ENCODE results near the gene RAB24.

The RAB24 gene

GRCh38 chr5:177339107-177339638, 35.7 kb upstream of the RAB24 start:
- H3K4me2 ChIP-seq (ENCODE audit: low read length), result no peak overlapping the region
- H3K27me3 ChIP-seq (ENCODE audit: control insufficient read depth, insufficient read depth, low read length), result no peaks in the 10 kb centered on the region
- peaks cover 47% of the 10 kb centered on the region for H3K36me3 ChIP-seq (ENCODE audit: insufficient read depth, low read length)
- no peak overlapping the region for H3K4me3 ChIP-seq (ENCODE audit: low read length)
- no peak overlapping the region for H3K9ac ChIP-seq (ENCODE audit: low read depth, low read length)
- H3K4me1 ChIP-seq (ENCODE audit: control insufficient read depth, insufficient read depth, low read length), result no peaks in the 10 kb centered on the region
- H3K9me3 ChIP-seq (replicated peaks; ENCODE audit: low read length), result no peaks in the 10 kb centered on the region

GRCh38 chr5:177338251-177339106, 35.0 kb upstream of the RAB24 start:
- H3K36me3 ChIP-seq (ENCODE audit: insufficient read depth, low read length), result peaks cover 52% of the 10 kb centered on the region
- no peaks in the 10 kb centered on the region for H3K27me3 ChIP-seq (ENCODE audit: control insufficient read depth, insufficient read depth, low read length)
- H3K9me3 ChIP-seq (replicated peaks; ENCODE audit: low read length), result no peaks in the 10 kb centered on the region
- no peak overlapping the region for H3K4me3 ChIP-seq (ENCODE audit: low read length)
- no peak overlapping the region for H3K9ac ChIP-seq (ENCODE audit: low read depth, low read length)
- H3K4me1 ChIP-seq (ENCODE audit: control insufficient read depth, insufficient read depth, low read length), result no peaks in the 10 kb centered on the region
- H3K4me2 ChIP-seq (ENCODE audit: low read length), result no peak overlapping the region

GRCh38 chr5:177336603-177337494, 33.3 kb upstream of the RAB24 start:
- Histone ChIP-seq H3K9me3 (replicated peaks; ENCODE audit: low read length) (no peaks in the 10 kb centered on the region), H3K4me1 (ENCODE audit: control insufficient read depth, insufficient read depth, low read length) (no peaks in the 10 kb centered on the region)

GRCh38 chr5:177336112-177336511, 32.6 kb upstream of the RAB24 start:
- H3K4me2 ChIP-seq (ENCODE audit: low read length), result no peak overlapping the region
- no peak overlapping the region for H3K4me3 ChIP-seq (ENCODE audit: low read length)
- peaks cover 65% of the 10 kb centered on the region for H3K36me3 ChIP-seq (ENCODE audit: insufficient read depth, low read length)

More at GRCh38 chr5:177336603-177337494, 33.3 kb upstream of the RAB24 start:
- Histone ChIP-seq H3K36me3 (ENCODE audit: insufficient read depth, low read length) (peaks cover 63% of the 10 kb centered on the region), H3K9ac (ENCODE audit: low read depth, low read length) (no peak overlapping the region), H3K4me3 (ENCODE audit: low read length) (no peak overlapping the region), H3K27me3 (ENCODE audit: control insufficient read depth, insufficient read depth, low read length) (no peaks in the 10 kb centered on the region), H3K4me2 (ENCODE audit: low read length) (no peak overlapping the region)

GRCh38 chr5:177335701-177336065, 32.2 kb upstream of the RAB24 start:
- Histone ChIP-seq H3K27me3 (ENCODE audit: control insufficient read depth, insufficient read depth, low read length) (no peaks in the 10 kb centered on the region), H3K9me3 (replicated peaks; ENCODE audit: low read length) (no peaks in the 10 kb centered on the region), H3K4me3 (ENCODE audit: low read length) (no peak overlapping the region), H3K9ac (ENCODE audit: low read depth, low read length) (no peak overlapping the region), H3K4me1 (ENCODE audit: control insufficient read depth, insufficient read depth, low read length) (no peaks in the 10 kb centered on the region), H3K4me2 (ENCODE audit: low read length) (no peak overlapping the region), H3K36me3 (ENCODE audit: insufficient read depth, low read length) (peaks cover 65% of the 10 kb centered on the region)

More at GRCh38 chr5:177336112-177336511, 32.6 kb upstream of the RAB24 start:
- H3K9me3 ChIP-seq (replicated peaks; ENCODE audit: low read length), result no peaks in the 10 kb centered on the region
- H3K4me1 ChIP-seq (ENCODE audit: control insufficient read depth, insufficient read depth, low read length), result no peaks in the 10 kb centered on the region
- no peak overlapping the region for H3K9ac ChIP-seq (ENCODE audit: low read depth, low read length)
- no peaks in the 10 kb centered on the region for H3K27me3 ChIP-seq (ENCODE audit: control insufficient read depth, insufficient read depth, low read length)

GRCh38 chr5:177334781-177335700, 31.5 kb upstream of the RAB24 start:
- H3K4me1 ChIP-seq (ENCODE audit: control insufficient read depth, insufficient read depth, low read length), result no peaks in the 10 kb centered on the region
- H3K9me3 ChIP-seq (replicated peaks; ENCODE audit: low read length), result no peaks in the 10 kb centered on the region
- H3K36me3 ChIP-seq (ENCODE audit: insufficient read depth, low read length), result peaks cover 65% of the 10 kb centered on the region
- no peaks in the 10 kb centered on the region for H3K27me3 ChIP-seq (ENCODE audit: control insufficient read depth, insufficient read depth, low read length)
- H3K4me3 ChIP-seq (ENCODE audit: low read length), result no peak overlapping the region
- no peak overlapping the region for H3K9ac ChIP-seq (ENCODE audit: low read depth, low read length)
- H3K4me2 ChIP-seq (ENCODE audit: low read length), result no peak overlapping the region

GRCh38 chr5:177334155-177334551, 30.6 kb upstream of the RAB24 start:
- Histone ChIP-seq H3K27me3 (ENCODE audit: control insufficient read depth, insufficient read depth, low read length) (no peaks in the 10 kb centered on the region), H3K9me3 (replicated peaks; ENCODE audit: low read length) (no peaks in the 10 kb centered on the region), H3K36me3 (ENCODE audit: insufficient read depth, low read length) (peaks cover 65% of the 10 kb centered on the region), H3K4me1 (ENCODE audit: control insufficient read depth, insufficient read depth, low read length) (no peaks in the 10 kb centered on the region), H3K9ac (ENCODE audit: low read depth, low read length) (no peak overlapping the region), H3K4me3 (ENCODE audit: low read length) (no peak overlapping the region), H3K4me2 (ENCODE audit: low read length) (no peak overlapping the region)

- H3K9me3 ChIP-seq (replicated peaks; ENCODE audit: low read length), result no peaks in the 10 kb centered on the region
- H3K4me1 ChIP-seq (ENCODE audit: control insufficient read depth, insufficient read depth, low read length), result peaks cover 2% of the 10 kb centered on the region
- H3K27me3 ChIP-seq (ENCODE audit: control insufficient read depth, insufficient read depth, low read length), result no peaks in the 10 kb centered on the region
- H3K36me3 ChIP-seq (ENCODE audit: insufficient read depth, low read length), result peaks cover 65% of the 10 kb centered on the region
- H3K9ac ChIP-seq (ENCODE audit: low read depth, low read length), result no peak overlapping the region
- H3K4me3 ChIP-seq (ENCODE audit: low read length), result no peak overlapping the region
- no peak overlapping the region for H3K4me2 ChIP-seq (ENCODE audit: low read length)
Observed at GRCh38 chr5:177333420-177334154, 30.1 kb upstream of the RAB24 start.

GRCh38 chr5:177332896-177333260, 29.4 kb upstream of the RAB24 start:
- H3K36me3 ChIP-seq (ENCODE audit: insufficient read depth, low read length), result peaks cover 65% of the 10 kb centered on the region
- no peak overlapping the region for H3K4me3 ChIP-seq (ENCODE audit: low read length)
- H3K27me3 ChIP-seq (ENCODE audit: control insufficient read depth, insufficient read depth, low read length), result no peaks in the 10 kb centered on the region
- H3K4me2 ChIP-seq (ENCODE audit: low read length), result no peak overlapping the region
- no peak overlapping the region for H3K9ac ChIP-seq (ENCODE audit: low read depth, low read length)
- no peaks in the 10 kb centered on the region for H3K9me3 ChIP-seq (replicated peaks; ENCODE audit: low read length)
- peaks cover 9% of the 10 kb centered on the region for H3K4me1 ChIP-seq (ENCODE audit: control insufficient read depth, insufficient read depth, low read length)

- H3K4me3 ChIP-seq (ENCODE audit: low read length), result no peak overlapping the region
- H3K9ac ChIP-seq (ENCODE audit: low read depth, low read length), result no peak overlapping the region
- H3K36me3 ChIP-seq (ENCODE audit: insufficient read depth, low read length), result peaks cover 60% of the 10 kb centered on the region
- H3K27me3 ChIP-seq (ENCODE audit: control insufficient read depth, insufficient read depth, low read length), result no peaks in the 10 kb centered on the region
- H3K4me2 ChIP-seq (ENCODE audit: low read length), result no peak overlapping the region
- no peaks in the 10 kb centered on the region for H3K9me3 ChIP-seq (replicated peaks; ENCODE audit: low read length)
- H3K4me1 ChIP-seq (ENCODE audit: control insufficient read depth, insufficient read depth, low read length), result peaks cover 15% of the 10 kb centered on the region
Observed at GRCh38 chr5:177332031-177332895, 28.7 kb upstream of the RAB24 start.

Measured in skeletal muscle satellite cell (primary cell).